GM18498 (cell line): ENCODE results near the gene LRRK1.
A peak's percentile ranks its signal among the peaks of the same experiment; 100 is the strongest.

ENCODE experiments used
- ATAC-seq: cut with Tn5 transposase; IDR thresholded peaks from one replicate; pipeline ENCODE4 v1.9.1; 2021; ENCODE audit warnings: mild to moderate bottlenecking, moderate library complexity; ENCODE audit not compliant: unreplicated experiment

Gene LRRK1

DNA sequence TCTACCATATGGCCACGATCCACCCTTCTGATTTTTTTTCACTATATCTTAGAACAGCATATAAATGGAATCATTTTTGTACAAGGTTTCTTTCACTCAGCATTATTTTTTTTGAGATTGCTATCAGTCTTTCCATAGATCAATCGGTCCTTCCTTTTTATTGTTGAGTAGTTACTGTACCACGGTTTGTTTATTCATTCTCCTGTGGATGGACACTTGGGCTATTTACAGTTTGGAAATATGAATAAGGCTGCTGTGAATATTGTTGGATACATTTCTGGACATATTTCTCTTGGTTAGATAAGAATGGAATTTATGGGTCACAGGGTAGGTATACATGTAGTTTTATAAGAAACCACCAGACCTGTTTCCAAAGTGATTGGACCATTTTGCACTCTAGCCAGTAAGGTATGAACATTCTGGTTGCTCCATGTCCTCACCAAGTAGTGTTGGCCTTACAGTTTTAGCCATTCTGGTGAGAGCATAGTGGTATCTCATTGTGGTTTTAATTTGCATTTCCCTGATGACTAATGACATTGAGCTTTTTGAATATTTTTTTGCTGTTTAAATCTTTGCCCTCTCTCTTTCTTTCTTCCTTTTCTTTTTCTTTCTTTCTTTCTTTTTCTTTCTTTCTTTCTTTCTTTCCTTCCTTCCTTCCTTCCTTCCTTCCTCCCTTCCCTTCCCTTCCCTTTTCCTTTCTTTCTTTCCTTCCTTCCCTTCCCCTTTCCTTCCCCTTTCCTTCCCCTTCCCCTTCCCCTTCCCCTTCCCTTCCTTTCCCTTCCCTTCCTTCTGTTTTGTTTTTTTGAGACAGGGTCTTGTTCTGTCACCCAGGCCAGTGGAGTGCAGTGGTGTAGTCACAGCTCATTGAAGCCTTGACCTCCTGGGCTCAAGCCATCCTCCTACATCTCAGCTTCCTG lies 49.2 kb downstream of the LRRK1 start:
- ATAC-seq = peak; percentile 67

DNA sequence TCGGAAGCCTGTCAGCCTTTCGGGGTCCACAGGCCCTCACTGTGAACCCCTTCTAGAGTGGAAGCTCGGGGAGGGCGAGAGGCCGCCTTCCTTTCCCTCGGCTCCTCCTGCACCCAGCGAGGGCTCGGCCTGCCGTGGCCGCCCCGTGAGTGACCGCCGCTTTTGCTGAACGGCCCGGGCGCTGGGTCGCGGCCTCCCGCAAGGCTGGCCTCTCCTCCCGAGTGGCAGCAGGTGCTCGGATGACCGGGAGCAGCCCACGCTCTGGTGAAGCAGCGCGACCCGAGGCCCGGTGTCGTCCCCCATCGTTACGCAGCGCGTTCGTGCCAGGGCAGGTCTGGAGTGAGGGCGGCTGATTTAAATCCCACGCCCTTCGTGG lies 53.8 kb downstream of the LRRK1 start:
- no peak for ATAC-seq

DNA sequence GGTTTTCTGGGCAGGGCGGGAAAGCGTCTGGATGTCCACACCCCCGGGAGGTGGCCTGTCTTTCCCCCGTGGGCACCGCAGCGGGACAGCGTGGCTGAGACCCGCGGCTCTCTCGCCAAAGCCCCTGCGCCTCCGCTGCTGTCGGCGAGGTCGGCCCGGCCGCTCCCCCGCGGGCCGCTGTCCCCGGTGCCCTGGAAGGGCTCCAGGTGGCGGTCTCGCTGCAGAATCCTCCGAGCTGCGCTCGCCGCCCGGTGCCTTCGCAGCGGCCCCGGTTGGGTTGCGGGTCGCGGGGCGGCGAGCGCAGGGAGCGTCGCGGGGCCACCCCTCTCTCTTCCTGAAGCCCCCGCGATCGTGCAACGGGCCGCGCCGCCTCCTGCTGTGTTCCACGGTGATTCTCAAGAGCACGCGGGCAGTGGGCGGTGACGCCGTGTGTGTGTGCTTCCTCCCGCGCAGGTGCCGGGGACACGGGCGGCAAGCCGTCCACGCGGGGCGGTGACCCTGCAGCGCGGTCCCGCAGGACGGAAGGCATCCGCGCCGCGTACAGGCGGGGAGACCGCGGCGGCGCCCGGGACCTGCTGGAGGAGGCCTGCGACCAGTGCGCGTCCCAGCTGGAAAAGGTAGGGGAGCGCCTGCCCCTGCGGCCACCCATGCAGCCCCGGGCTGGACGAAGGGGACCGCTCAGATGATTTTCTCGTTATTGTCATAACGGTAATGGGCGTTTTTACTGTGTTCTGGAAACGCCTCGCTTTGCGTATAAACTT lies 54.4 kb downstream of the LRRK1 start:
- ATAC-seq = no peak

DNA sequence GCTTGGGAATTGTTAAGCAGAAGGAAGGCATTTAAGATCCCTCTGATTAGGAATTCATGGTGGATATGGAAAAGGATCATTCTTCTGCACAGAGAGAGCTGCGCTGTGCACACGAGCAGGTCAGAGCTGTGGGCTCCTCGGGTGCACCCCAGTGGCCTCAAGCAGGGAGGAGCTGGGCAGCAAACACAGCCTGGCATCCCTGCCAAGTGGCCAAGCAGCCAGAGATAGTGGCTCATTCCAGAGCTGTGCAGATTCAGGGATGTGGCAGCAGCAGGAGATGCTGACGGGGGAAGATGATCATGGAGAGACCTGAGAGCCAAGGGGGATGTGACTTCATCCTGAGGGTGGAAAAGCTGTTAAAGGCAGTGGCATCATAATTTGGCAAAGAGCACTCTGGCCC lies 55.9 kb downstream of the LRRK1 start:
- ATAC-seq = no peak

DNA sequence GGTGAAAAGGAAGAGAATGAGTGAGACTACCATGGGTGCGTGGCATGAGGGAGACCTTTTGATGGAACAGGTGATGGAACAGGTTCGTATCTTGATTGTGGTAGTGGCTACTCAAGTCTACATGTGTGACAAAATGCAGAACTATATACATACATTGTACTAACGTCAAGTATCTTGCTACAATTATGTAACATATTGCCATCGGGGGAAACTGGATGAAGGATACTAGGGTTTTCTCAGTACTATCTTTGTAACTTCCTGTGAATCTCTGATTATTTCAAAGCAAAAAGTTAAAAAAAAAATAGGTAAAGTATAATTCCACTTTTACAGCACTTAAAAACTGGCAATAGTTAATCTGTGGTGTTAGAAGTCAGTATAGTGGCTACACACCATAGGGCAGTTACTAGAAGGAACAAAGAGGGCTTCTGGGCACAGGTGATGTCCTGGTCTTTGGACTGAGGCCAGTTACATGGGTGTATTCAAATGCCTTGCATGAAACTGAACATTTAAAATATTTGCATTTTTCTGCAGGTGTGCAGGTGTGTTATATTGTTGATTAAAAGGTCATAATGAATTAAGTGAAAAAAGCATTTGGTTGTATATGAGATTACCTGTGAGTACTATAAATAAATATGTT lies 61.4 kb downstream of the LRRK1 start:
- no peak for ATAC-seq

DNA sequence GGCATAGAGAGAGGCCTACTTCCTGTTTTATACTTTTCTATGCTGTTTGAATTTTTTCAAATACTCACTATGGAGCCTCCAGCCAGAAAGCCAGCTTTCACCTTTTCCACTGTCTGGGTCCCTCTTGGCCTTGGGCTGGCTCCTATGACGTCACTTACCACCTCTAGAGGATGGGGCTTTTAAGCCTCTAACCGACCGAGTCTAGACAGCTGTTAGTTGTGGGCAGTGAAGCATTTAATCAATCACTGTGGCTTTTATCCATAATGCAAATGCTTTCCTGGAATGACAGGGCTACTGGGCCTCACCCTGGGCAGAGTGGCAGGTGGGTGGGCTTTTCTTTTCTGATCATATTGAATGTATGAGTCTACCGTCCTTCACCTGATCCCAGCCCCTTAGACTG lies 61.9 kb downstream of the LRRK1 start:
- ATAC-seq = no peak

DNA sequence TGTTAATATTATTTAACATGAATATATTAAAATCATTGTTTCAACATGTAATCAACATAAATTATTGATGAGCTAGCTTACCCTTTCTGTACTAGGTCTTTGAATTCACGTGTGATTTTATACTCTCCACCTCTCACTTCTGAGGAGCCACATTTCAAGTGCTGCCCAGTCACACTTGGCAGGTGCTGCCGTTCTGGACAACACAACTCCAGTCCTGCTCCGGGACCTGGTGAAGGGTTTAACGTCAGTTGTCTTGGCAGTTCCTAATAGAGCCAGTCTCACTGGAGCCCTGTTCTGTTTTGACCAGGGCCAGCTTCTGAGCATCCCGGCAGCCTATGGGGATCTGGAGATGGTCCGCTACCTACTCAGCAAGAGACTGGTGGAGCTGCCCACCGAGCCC lies 64.1 kb downstream of the LRRK1 start:
- ATAC-seq = no peak

DNA sequence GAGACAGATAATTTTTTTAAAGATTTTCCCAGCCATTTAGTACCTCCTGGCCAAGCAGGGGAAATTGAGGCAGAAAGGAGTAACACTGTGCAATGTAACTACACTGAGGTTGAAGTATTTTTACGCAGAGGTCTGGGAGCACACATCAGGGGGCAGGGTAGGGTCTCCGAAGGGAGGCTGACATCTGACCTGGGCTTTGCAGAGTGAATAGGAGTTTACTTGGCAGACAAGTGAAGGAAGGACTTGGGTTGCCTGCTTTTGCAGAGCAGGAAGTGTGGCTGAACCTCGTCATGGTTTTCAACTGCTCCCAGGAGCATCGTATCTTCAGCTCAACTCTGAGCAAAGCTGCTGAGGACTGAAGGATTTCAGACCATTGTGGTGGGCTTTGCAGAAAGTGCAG lies 66.2 kb downstream of the LRRK1 start:
- ATAC-seq = no peak

DNA sequence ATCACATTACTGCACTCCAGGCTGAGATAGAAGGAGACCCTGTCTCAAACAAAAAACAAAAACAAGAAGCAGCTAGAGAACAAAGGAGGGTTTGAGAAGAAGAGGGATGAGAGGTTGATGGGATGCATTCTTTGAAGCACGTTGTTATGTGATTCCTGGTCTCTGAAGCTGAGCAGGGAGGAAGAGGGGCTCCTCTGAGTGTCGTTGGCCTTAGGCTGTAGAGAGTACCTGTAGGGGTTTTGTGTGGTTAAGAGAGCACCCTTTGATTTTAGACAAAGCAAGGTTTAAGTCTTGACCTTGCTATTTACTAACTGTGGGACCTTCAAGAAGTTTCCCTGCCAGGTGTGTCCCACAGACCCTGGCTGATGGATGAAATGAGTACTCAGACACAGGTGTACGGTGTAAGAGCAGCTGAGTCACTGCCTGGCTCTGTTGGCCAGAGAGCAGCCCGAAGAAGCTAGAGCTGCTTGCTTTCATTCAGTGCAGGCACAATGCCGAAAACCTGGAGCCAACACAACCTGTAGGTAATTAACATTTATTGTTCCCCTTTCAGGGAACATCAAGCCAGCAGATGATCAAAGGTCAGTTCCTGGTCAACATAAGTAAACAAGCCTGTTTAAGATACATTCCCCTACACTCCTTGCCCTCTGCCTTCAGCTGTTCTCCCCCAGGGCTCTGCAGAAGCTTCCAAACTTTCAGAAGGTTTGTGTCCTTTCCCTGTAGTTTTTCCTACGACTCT lies 67.2 kb downstream of the LRRK1 start:
- no peak for ATAC-seq

DNA sequence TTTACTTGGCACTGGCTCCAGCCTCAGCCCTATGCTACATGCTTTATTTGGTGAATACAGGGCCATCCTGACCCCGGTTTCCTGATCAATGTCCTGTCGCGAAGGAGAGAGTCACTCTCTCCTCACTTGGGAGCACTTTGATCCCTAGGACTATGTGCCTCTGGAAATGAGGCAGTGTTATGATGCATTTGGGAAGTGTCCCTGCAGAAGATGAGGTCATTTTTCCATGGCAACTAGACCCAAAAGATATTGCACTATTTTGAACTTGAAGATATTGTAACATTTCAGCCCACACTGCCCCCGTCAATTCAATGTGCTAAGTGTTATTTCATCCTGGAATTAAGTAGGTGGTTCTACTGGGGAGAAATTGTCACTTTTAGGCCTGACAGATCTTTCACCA lies 68.0 kb downstream of the LRRK1 start:
- ATAC-seq = no peak

DNA sequence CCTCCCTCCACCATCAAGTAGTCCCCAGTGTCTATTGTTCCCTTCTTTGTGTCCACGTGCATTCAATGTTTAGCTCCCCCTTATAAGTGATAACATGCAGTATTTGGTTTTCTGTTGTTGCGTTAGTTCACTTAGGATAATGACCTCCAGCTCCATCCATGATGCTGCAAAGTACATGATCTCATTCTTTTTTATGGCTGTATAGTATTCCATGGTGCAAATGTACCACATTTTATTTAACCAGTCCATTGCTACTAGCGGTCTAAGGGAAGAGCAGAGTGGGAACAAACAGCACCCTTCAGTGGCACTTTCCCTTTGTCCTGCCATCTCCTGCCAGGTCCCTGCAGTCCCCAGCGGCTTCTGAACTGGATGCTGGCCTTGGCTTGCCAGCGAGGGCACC lies 69.1 kb downstream of the LRRK1 start:
- no peak for ATAC-seq

DNA sequence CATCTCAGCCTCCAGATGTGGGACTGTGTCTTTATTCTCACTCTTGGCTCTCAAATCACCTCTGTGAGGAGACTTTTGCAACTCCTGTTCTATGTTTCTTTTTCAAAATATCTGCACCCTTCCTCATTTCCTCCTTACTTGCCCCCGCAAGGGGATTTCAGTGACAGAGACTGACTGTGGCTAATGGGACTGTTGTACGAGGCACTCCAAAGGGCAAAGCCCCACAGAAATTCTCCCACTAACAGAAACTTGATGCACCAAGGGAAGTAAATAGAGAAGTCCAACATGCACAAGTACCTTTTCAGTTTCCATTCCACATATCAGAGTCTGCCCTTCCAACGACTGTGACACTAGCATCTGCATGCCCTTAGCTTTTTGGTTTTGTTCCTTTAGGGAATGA lies 69.7 kb downstream of the LRRK1 start:
- no peak for ATAC-seq

DNA sequence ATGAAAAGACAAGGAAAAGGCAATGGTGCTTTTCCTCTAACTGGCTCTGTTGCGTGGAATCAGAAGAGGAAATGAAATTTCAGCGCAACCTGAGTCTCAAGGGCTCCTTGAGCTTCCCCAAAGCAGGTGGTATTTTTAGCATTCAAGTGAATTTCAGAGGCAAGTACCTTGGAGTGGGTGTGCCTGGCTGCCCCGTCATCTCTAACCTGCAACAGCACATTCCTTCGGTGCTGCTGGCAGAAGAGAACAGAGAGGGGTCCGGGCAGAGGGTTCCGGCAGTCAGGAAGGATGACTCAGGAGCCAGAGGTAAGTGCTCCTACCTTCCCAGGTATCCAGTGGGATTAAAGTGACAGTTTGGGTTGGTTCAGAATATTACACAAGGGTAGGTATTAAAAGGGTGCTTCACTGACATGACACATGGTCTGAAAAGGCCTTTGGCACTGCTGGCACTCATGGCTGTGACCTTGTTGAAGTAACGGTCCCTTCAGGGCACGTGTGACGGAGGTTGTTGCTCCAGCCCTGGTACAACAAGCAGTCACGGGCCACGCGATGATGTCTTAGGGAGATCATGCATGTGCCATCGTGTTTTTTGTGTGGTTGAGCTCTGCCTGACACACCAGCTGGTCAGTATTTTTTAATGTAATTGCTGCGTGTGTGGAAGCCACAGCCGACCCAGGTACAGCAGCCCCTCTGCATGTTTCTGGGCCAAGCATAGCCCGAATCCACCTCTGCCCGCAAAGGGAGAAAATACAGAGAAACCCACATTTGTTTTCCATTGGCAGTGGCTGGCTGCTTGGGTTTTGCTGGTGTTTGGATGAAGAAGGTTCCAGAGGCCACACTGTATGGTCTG lies 75.7 kb downstream of the LRRK1 start:
- no peak for ATAC-seq

DNA sequence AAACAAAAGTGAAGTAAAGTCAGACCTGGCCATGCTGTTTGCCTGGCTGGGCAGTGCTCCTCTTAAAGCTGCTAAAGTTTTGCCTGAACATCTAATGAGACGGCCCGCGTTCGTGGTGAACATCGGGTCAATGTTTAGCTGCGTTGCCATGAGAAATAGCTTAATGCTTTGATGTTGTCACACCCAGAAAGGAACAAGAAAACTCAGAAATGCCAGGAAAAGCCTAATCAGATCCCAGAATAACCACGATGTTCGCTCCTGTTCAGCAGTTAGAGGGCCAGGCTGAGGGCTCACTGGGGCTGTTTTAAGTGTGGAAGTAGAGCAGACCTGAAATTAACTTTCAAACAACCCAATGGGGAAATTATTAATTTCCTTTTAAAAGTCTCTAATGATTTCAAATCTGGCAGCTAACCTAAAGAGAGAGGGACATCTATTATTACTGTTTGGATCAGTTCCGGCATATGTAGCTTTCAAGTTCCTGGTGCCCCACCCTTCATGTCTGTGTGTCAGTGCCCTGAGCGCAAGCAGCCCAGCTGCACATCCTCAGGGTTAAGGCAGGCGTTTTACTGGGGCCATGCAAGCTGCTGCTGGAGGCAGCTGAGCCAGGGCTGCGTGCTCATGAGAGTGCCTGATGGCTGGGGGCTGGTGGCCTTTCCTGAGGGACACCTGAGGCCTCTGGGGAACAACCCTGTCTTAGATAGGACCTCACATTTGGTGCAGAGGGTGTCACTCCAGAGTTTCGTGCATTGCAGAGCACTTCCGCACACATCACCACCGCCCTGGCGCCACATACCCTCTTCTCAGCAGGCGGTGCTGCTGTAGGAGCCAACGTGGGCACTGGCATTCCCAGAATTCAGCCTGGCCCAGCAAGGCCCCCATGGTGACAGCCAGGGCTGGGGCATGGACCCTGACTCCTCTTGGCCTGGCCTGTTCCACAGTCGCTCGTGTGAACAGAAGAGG lies 76.6 kb downstream of the LRRK1 start:
- ATAC-seq = no peak

DNA sequence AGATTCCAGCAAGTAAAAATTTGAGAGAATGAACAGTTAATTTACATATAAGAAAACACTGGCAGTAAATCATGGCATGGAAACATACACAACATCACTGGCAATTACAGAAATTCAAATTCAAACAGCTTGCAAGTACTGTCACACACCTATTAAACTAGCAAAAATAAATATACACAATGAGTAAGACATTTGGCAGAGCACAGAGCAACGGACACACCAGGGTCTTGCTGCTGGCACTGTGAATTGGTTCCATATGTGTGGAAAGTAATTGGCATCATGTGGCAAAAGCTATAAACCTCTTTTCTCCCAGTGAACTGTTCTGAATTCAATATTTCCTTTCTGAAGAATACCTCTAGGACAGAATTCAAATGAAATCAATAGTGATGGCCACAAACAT lies 78.3 kb downstream of the LRRK1 start:
- no peak for ATAC-seq

DNA sequence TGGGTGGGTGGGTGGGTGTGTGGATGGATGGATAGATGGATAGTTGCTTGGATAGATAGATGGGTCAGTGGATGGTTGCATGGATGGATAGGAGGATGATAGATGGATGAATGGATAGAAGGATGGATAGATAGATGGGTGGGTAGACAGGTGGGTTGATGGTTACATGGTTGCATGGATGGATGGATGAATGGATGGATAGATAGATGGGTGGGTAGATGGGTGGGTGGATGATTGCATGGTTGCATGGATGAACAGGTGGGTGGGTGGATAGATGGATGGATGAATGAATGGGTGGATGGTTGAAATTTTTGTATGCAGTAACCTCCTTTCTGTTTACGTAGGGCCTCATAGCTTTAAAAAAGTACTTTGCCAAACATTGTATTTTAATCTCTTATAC lies 79.5 kb downstream of the LRRK1 start:
- ATAC-seq = no peak

DNA sequence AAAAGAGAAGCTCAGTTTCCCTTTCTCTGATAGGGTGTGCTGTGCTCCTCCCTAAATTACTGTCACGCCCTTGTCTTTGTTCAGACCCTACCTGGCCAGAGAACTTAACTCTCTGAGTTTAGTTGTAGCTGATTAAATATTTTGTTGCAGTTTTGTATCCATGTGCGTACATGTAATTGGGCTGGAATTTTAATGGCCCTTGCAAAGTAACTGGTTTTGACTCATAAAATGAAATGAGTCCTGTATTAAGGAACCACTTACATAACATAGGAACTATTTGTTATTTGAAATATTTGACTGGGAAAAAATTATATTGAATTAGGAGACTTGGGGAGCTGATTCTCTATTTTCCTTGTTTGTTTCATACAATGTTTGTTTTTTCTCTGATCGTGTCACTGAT lies 80.2 kb downstream of the LRRK1 start:
- no peak for ATAC-seq

DNA sequence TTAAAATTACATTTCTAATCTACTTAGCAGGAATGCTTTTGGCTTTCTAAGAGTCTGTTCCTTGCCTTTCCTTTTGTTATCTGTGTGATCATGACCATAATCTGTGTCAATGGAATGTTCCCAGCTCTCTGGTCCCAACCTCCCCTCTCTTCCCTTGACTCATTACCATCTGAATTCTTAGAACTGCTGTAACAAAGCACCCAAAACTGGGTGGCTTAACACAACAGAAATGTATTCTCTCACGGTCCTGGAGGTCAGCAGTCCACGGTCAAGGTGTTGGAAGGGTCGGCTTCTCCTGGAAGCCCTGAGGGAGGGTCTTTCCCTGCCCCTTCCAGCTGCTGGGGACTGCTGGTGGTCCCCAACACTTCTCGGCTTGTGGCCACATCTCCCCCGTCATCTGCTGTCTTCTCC lies 81.1 kb downstream of the LRRK1 start:
- no peak for ATAC-seq

DNA sequence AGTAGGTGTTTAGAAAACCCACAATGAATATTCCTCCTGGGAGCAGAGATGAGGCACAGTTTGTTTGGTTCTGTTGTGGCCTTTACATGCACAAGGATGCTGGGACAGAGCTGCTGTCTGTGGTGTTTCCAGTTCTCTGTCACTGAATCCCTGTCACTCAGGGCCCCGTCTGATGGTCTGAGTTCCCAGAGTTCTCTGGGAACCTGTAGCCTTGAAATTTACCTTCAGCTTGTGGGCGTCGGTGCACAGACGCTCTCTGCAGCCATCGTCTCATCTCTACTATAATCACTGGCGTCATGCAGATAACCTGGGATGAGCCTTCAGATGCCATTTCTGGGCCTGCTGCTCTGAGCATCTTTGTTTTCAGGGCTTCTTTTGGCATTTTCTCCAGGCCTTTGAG lies 81.9 kb downstream of the LRRK1 start:
- ATAC-seq = no peak
